HL-60 (cell line): Measurements from ENCODE around the gene CLDN19.

ENCODE experiments used
- POLR2AphosphoS5 ChIP-seq: IDR thresholded peaks from 2 replicates; pipeline ENCODE4 v1.6.1; 2012; ENCODE audit warnings: low read depth
- TF ChIP-seq, protein P1 (sequence below): IDR thresholded peaks from 2 replicates; pipeline ENCODE4 v1.6.1; 2012; ENCODE audit warnings: low read depth; ENCODE audit not compliant: insufficient replicate concordance
- TF ChIP-seq, protein P2 (sequence below): IDR thresholded peaks from one replicate; pipeline ENCODE4 v1.5.1; 2011; ENCODE audit warnings: low read length, control low read depth, inconsistent platforms; ENCODE audit not compliant: insufficient read depth

DNA sequence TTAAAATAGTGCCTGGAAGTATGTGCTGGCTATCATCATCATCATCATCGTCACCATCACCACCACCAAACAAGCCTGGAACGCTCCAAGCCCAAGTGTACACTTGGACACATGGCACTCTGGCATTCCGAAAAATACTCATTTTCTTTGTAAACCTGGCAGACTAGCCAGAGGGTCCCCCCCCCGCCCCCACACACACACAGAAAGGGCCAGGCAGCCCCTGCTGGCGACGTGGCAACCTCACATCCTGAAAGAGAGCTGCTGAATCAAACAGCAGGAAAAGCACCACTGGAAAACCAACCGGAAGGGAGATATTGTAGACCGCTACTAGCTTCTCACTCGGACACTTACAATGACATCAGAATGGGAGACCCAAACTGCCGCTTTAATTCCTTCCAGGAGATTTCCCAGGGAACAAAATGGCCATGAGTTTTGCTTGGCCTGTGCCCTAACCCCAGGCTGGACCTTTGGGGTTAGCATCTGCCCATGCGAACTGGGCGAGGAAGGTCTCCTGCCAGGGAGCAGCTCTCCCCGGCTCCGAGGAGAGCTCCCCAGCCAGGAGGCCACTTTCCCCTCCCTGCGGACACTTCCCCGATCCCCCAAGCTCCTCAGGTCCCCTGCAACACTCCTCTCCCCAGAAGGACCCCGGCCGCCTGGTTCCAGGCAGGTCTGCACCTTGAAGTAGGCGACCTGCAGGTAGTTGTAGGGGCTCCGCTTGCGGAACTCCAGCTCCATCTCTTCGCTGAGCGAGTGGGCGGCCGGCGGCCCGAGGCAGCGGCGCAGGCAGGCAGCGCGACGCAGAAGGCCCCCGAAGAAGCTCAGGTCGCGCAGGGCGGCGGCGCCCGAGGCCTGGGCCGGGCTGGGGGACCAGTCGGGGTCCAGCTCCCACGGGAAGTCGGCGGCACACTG lies 26.1 kb upstream of the CLDN19 start:
- TF ChIP-seq, protein P1, sequence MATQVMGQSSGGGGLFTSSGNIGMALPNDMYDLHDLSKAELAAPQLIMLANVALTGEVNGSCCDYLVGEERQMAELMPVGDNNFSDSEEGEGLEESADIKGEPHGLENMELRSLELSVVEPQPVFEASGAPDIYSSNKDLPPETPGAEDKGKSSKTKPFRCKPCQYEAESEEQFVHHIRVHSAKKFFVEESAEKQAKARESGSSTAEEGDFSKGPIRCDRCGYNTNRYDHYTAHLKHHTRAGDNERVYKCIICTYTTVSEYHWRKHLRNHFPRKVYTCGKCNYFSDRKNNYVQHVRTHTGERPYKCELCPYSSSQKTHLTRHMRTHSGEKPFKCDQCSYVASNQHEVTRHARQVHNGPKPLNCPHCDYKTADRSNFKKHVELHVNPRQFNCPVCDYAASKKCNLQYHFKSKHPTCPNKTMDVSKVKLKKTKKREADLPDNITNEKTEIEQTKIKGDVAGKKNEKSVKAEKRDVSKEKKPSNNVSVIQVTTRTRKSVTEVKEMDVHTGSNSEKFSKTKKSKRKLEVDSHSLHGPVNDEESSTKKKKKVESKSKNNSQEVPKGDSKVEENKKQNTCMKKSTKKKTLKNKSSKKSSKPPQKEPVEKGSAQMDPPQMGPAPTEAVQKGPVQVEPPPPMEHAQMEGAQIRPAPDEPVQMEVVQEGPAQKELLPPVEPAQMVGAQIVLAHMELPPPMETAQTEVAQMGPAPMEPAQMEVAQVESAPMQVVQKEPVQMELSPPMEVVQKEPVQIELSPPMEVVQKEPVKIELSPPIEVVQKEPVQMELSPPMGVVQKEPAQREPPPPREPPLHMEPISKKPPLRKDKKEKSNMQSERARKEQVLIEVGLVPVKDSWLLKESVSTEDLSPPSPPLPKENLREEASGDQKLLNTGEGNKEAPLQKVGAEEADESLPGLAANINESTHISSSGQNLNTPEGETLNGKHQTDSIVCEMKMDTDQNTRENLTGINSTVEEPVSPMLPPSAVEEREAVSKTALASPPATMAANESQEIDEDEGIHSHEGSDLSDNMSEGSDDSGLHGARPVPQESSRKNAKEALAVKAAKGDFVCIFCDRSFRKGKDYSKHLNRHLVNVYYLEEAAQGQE = no peak
- TF ChIP-seq, protein P2, sequence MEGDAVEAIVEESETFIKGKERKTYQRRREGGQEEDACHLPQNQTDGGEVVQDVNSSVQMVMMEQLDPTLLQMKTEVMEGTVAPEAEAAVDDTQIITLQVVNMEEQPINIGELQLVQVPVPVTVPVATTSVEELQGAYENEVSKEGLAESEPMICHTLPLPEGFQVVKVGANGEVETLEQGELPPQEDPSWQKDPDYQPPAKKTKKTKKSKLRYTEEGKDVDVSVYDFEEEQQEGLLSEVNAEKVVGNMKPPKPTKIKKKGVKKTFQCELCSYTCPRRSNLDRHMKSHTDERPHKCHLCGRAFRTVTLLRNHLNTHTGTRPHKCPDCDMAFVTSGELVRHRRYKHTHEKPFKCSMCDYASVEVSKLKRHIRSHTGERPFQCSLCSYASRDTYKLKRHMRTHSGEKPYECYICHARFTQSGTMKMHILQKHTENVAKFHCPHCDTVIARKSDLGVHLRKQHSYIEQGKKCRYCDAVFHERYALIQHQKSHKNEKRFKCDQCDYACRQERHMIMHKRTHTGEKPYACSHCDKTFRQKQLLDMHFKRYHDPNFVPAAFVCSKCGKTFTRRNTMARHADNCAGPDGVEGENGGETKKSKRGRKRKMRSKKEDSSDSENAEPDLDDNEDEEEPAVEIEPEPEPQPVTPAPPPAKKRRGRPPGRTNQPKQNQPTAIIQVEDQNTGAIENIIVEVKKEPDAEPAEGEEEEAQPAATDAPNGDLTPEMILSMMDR = no peak
- TF ChIP-seq POLR2AphosphoS5 = no peak
